ENCODE results near the gene RPL6.

DNA sequence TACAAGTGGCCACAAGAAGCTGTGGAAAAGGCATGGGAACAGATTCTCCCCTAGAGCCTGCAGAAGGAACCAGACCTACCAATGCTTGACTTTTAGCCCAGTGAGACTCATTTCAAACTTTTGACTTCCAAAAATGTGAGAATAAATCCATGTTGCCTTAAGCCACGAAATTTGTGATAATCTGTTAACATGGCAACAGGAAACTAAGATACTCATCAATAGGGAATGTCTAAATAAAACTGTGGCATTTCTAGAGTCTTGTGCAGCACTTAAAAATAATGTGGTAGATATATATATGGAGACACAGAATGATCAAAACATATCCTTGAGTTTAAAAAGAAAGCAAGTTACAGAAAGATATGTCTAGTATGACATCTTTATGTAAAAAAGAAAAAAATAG lies 39.2 kb downstream of the RPL6 start:
- TF ChIP-seq, protein P1, sequence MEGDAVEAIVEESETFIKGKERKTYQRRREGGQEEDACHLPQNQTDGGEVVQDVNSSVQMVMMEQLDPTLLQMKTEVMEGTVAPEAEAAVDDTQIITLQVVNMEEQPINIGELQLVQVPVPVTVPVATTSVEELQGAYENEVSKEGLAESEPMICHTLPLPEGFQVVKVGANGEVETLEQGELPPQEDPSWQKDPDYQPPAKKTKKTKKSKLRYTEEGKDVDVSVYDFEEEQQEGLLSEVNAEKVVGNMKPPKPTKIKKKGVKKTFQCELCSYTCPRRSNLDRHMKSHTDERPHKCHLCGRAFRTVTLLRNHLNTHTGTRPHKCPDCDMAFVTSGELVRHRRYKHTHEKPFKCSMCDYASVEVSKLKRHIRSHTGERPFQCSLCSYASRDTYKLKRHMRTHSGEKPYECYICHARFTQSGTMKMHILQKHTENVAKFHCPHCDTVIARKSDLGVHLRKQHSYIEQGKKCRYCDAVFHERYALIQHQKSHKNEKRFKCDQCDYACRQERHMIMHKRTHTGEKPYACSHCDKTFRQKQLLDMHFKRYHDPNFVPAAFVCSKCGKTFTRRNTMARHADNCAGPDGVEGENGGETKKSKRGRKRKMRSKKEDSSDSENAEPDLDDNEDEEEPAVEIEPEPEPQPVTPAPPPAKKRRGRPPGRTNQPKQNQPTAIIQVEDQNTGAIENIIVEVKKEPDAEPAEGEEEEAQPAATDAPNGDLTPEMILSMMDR (IDR thresholded peaks at IDR 0.05; ENCODE audit: poor library complexity, severe bottlenecking), result no peak
- TF ChIP-seq RAD21 (conservative IDR thresholded peaks at IDR 0.05) (no peak), EP300 (conservative IDR thresholded peaks at IDR 0.05; ENCODE audit: poor library complexity, severe bottlenecking) (no peak)

Measured in neural cell (in vitro differentiated cells).